Breast epithelium (tissue), 4 donors: ENCODE data around the gene KRTAP20-3. TPM values are rescaled to one million over a fixed set of nuclear protein-coding genes. Genes with fewer than 3 reads are reported as not detected.

Experiments
- DNase-seq, 2 donors: peaks; one replicate each; pipeline ENCODE4 v3.0.0-alpha.2; 2019; ENCODE audit warnings: low spot score in 2 of 2
- H3K27ac ChIP-seq, 2 donors: fragments of 200-600 bp; sonication (generic) in 1 of 2; one replicate each; pipeline ENCODE4 v1.5.1; 2016 to 2019; ENCODE audit warnings: mild to moderate bottlenecking in 1 of 2
- H3K27me3 ChIP-seq, 2 donors: fragments of 200-600 bp; sonication (generic) in 1 of 2; one replicate each; pipeline versions ENCODE4 v1.5.1 to v1.6.0; 2017 to 2019; ENCODE audit warnings: control low read depth in 1 of 2, mild to moderate bottlenecking in 1 of 2
- H3K36me3 ChIP-seq: fragments of 200-600 bp; one replicate; pipeline ENCODE4 v1.5.1; 2019
- H3K4me1 ChIP-seq, 2 donors: fragments of 200-600 bp; sonication (generic); one replicate each; pipeline ENCODE4 v1.5.1; 2016 to 2019; ENCODE audit warnings: control low read depth in 1 of 2
- H3K4me3 ChIP-seq, 3 donors: fragments of 200-600 bp; sonication (generic); 1 replicate in 2 of 3; 2 replicates in 1 of 3; pipeline ENCODE4 v1.5.1; 2016 to 2019; ENCODE audit warnings: mild to moderate bottlenecking in 3 of 3, moderate library complexity in 2 of 3
- H3K9me3 ChIP-seq, 2 donors: fragments of 200-600 bp; sonication (generic) in 1 of 2; one replicate each; pipeline ENCODE4 v1.5.1; 2016 to 2019; ENCODE audit warnings: control low read depth in 1 of 2
- CTCF ChIP-seq, 3 donors: fragments of 450-650 bp; IDR thresholded peaks; one replicate each; pipeline ENCODE4 v1.5.1; 2016 to 2017; ENCODE audit warnings: antibody characterized with exemption in 3 of 3, mild to moderate bottlenecking in 3 of 3, moderate library complexity in 3 of 3
- POLR2A ChIP-seq: fragments of 450-650 bp; IDR thresholded peaks from one replicate; pipeline ENCODE4 v1.6.1; 2016; ENCODE audit warnings: antibody characterized with exemption, mild to moderate bottlenecking, moderate library complexity
- POLR2AphosphoS5 ChIP-seq, 3 donors: sonication (generic); formaldehyde crosslinking; IDR thresholded peaks; one replicate each; pipeline ENCODE4 v1.6.1; 2017; ENCODE audit warnings: antibody characterized with exemption in 3 of 3
- intact Hi-C: fragments of 100-400 bp; cut with DNase I; formaldehyde crosslinking; loops from one replicate; pipeline ENCODE4 v1.15.1; 2023; ENCODE audit warnings: low total_unique reads
- total RNA-seq, 3 donors: library from RNA; depleted of rRNA; stranded (reverse); fragments of >200 nt; gene quantifications; one replicate each; pipeline ENCODE4 v1.1.0, GENCODE V29; 2016

The KRTAP20-3 gene
- not detected for total RNA-seq

GRCh38 chr21:30642564-30642963, at the start of gene KRTAP20-3:
TSS of gene KRTAP20-3 (plus strand) at chr21:30642864.
- H3K27me3 ChIP-seq, result no peaks in the 10 kb centered on the region
- no peak within 1 kb of the TSS for H3K27ac ChIP-seq
- intact Hi-C loops, result no loop called here
- no peak for DNase-seq
- H3K9me3 ChIP-seq, result no peaks in the 10 kb centered on the region
- H3K36me3 ChIP-seq, result no peaks in the 10 kb centered on the region
- no peaks in the 10 kb centered on the region for H3K4me1 ChIP-seq
- no peak within 1 kb of the TSS for H3K4me3 ChIP-seq
- no peak for TF ChIP-seq POLR2AphosphoS5 (IDR thresholded peaks at IDR 0.05)
- no peak for TF ChIP-seq POLR2A
- TF ChIP-seq CTCF (IDR thresholded peaks at IDR 0.05), result no peak

GRCh38 chr21:30598802-30599201, 43.9 kb upstream of the KRTAP20-3 start, which contains the start of gene KRTAP6-2:
TSS of gene KRTAP6-2 (minus strand) at chr21:30598902. CDS start at chr21:30598874, 28 bp downstream.
- H3K27ac ChIP-seq, result no peak within 1 kb of the TSS

GRCh38 chr21:30600787-30601186, 41.9 kb upstream of the KRTAP20-3 start, which contains the start of gene KRTAP22-1:
TSS of gene KRTAP22-1 (plus strand) at chr21:30601087.
- no peaks in the 10 kb centered on the region for H3K9me3 ChIP-seq
- H3K27ac ChIP-seq, result no peak within 1 kb of the TSS
- no peaks in the 10 kb centered on the region for H3K27me3 ChIP-seq
- no peak within 1 kb of the TSS for H3K4me3 ChIP-seq
- TF ChIP-seq POLR2AphosphoS5 (IDR thresholded peaks at IDR 0.05) (no peak), POLR2A (no peak), CTCF (IDR thresholded peaks at IDR 0.05) (no peak)
- DNase-seq, result no peak
- intact Hi-C loops, result no loop called here
- no peaks in the 10 kb centered on the region for H3K36me3 ChIP-seq
- H3K4me1 ChIP-seq, result no peaks in the 10 kb centered on the region

More at GRCh38 chr21:30598802-30599201, 43.9 kb upstream of the KRTAP20-3 start, which contains the start of gene KRTAP6-2:
- Histone ChIP-seq H3K4me3 (no peak within 1 kb of the TSS), H3K9me3 (no peaks in the 10 kb centered on the region), H3K27me3 (no peaks in the 10 kb centered on the region), H3K36me3 (no peaks in the 10 kb centered on the region), H3K4me1 (no peaks in the 10 kb centered on the region)
- no peak for DNase-seq
- intact Hi-C loops, result no loop called here
- TF ChIP-seq POLR2AphosphoS5 (IDR thresholded peaks at IDR 0.05) (no peak), POLR2A (no peak), CTCF (IDR thresholded peaks at IDR 0.05) (no peak)

- no peaks in the 10 kb centered on the region for H3K4me1 ChIP-seq
- no peak overlapping the region for H3K4me3 ChIP-seq
- H3K27me3 ChIP-seq, result no peaks in the 10 kb centered on the region
- DNase-seq, result no peak
- no peak overlapping the region for H3K27ac ChIP-seq
- TF ChIP-seq POLR2A, result no peak
- TF ChIP-seq CTCF (IDR thresholded peaks at IDR 0.05), result no peak
- no peak for TF ChIP-seq POLR2AphosphoS5 (IDR thresholded peaks at IDR 0.05)
- intact Hi-C loops, result no loop called here
- H3K36me3 ChIP-seq, result no peaks in the 10 kb centered on the region
- no peaks in the 10 kb centered on the region for H3K9me3 ChIP-seq
Observed at GRCh38 chr21:30605968-30606367, 36.7 kb upstream of the KRTAP20-3 start.

GRCh38 chr21:30612132-30612531, 30.5 kb upstream of the KRTAP20-3 start:
- Histone ChIP-seq H3K4me3 (no peak overlapping the region), H3K4me1 (no peaks in the 10 kb centered on the region), H3K27ac (no peak overlapping the region), H3K9me3 (no peaks in the 10 kb centered on the region), H3K27me3 (no peaks in the 10 kb centered on the region), H3K36me3 (no peaks in the 10 kb centered on the region)
- no peak for DNase-seq
- intact Hi-C loops, result loop anchor here (5.0 kb wide), 1 partner anchor 680 kb away; no protein-coding TSS in a partner anchor
- no peak for TF ChIP-seq POLR2AphosphoS5 (IDR thresholded peaks at IDR 0.05)
- no peak for TF ChIP-seq CTCF (IDR thresholded peaks at IDR 0.05)
- no peak for TF ChIP-seq POLR2A
